GM21423 (cell line): ENCODE data around the gene CRYBG2.
"Not testable (repeated sequence)": the region's sequence is repeated elsewhere in the genome, so short reads cannot be mapped to it uniquely, and the experiment has no call there.

Experiments used
- ATAC-seq: cut with Tn5 transposase; IDR thresholded peaks from one replicate; pipeline ENCODE4 v1.9.1; 2021; ENCODE audit warnings: mild to moderate bottlenecking, moderate library complexity; ENCODE audit not compliant: unreplicated experiment

The CRYBG2 gene

GRCh38 chr1:26322042-26322331, 31.9 kb downstream of the CRYBG2 start:
- ATAC-seq, result no peak

- ATAC-seq, result no peak
Measured at GRCh38 chr1:26321315-26322041, 32.5 kb downstream of the CRYBG2 start.

GRCh38 chr1:26320896-26321295, 33.0 kb downstream of the CRYBG2 start:
- no peak for ATAC-seq

- ATAC-seq, result no peak
Measured at GRCh38 chr1:26318338-26319064, 35.4 kb downstream of the CRYBG2 start.

- peak; percentile 36 for ATAC-seq
Measured at GRCh38 chr1:26317612-26318337, 36.2 kb downstream of the CRYBG2 start, which contains the start of gene CD52. CD52 (plus strand) TSS chr1:26317958; CDS start chr1:26318018, 60 bp downstream.

- ATAC-seq, result no peak
Measured at GRCh38 chr1:26317146-26317545, 36.8 kb downstream of the CRYBG2 start.

GRCh38 chr1:26315874-26316850, 37.8 kb downstream of the CRYBG2 start:
- no peak for ATAC-seq

GRCh38 chr1:26314501-26314900, 39.4 kb downstream of the CRYBG2 start:
- ATAC-seq, result no peak

- ATAC-seq, result not testable (repeated sequence)
Measured at GRCh38 chr1:26307966-26308899, 45.7 kb downstream of the CRYBG2 start.

- no peak for ATAC-seq
Measured at GRCh38 chr1:26307363-26307781, 46.6 kb downstream of the CRYBG2 start.

- ATAC-seq, result peak; percentile 96
Measured at GRCh38 chr1:26306290-26307229, 47.4 kb downstream of the CRYBG2 start, which contains the start of gene UBXN11. UBXN11 (minus strand) TSS chr1:26306636; CDS start chr1:26302883, 3,753 bp downstream.

- peak; percentile 5 for ATAC-seq
Measured at GRCh38 chr1:26305667-26306289, 48.2 kb downstream of the CRYBG2 start.

GRCh38 chr1:26302733-26303405, 51.1 kb downstream of the CRYBG2 start:
- ATAC-seq, result no peak

GRCh38 chr1:26300578-26301275, 53.2 kb downstream of the CRYBG2 start:
- ATAC-seq, result no peak

GRCh38 chr1:26297791-26298124, 56.2 kb downstream of the CRYBG2 start:
- no peak for ATAC-seq

- no peak for ATAC-seq
Measured at GRCh38 chr1:26297057-26297790, 56.7 kb downstream of the CRYBG2 start.
